Loucy (cell line): ENCODE data around the gene HOXA7.

Experiments
- H2AFZ ChIP-seq: fragments of 200-600 bp; sonication (generic); 2 replicates; pipeline ENCODE4 v1.6.0; 2016; ENCODE audit warnings: antibody characterized with exemption, mild to moderate bottlenecking, low read length, moderate library complexity
- H3F3A ChIP-seq: fragments of 200-600 bp; 2 replicates; pipeline ENCODE4 v1.6.0; 2016; ENCODE audit warnings: antibody characterized with exemption, low read depth, mild to moderate bottlenecking
- H3K27me3 ChIP-seq: fragments of 200-600 bp; sonication (generic); 2 replicates; pipeline ENCODE4 v1.6.1; 2014; ENCODE audit warnings: low read length, mild to moderate bottlenecking; ENCODE audit not compliant: insufficient read depth, poor library complexity, severe bottlenecking
- H3K36me3 ChIP-seq: fragments of 200-600 bp; sonication (generic); 2 replicates; pipeline ENCODE4 v1.6.1; 2016; ENCODE audit warnings: low read length; ENCODE audit not compliant: insufficient read depth
- H3K4me1 ChIP-seq: fragments of 200-600 bp; sonication (generic); 2 replicates; pipeline ENCODE4 v1.5.1; 2014; ENCODE audit warnings: low read length, mild to moderate bottlenecking; ENCODE audit not compliant: insufficient read depth, poor library complexity, severe bottlenecking
- H3K4me2 ChIP-seq: fragments of 200-600 bp; sonication (generic); 2 replicates; pipeline ENCODE4 v1.6.0; 2014; ENCODE audit warnings: antibody characterized with exemption, low read length, low read depth, mild to moderate bottlenecking; ENCODE audit not compliant: poor library complexity, severe bottlenecking
- H3K4me3 ChIP-seq: fragments of 200-600 bp; sonication (generic); 2 replicates; pipeline ENCODE4 v1.5.1; 2014; ENCODE audit warnings: low read length, mild to moderate bottlenecking, mixed read lengths; ENCODE audit not compliant: poor library complexity, severe bottlenecking
- H3K79me2 ChIP-seq: fragments of 200-600 bp; sonication (generic); 2 replicates; pipeline ENCODE4 v1.6.1; 2014; ENCODE audit warnings: low read length; ENCODE audit not compliant: insufficient read depth
- H3K9ac ChIP-seq: fragments of 200-600 bp; sonication (generic); 2 replicates; pipeline ENCODE4 v1.6.0; 2014; ENCODE audit warnings: mild to moderate bottlenecking, low read depth, low read length, moderate library complexity; ENCODE audit not compliant: poor library complexity, severe bottlenecking
- H3K9me2 ChIP-seq: fragments of 200-600 bp; sonication (generic); replicated peaks from 2 replicates; pipeline ENCODE4 v1.6.1; 2016; ENCODE audit warnings: low read depth, low read length, mixed read lengths
- H3K9me3 ChIP-seq: fragments of 200-600 bp; sonication (generic); 2 replicates; pipeline ENCODE4 v1.6.1; 2014; ENCODE audit warnings: mild to moderate bottlenecking, antibody characterized with exemption, low read length, low read depth; ENCODE audit not compliant: insufficient read depth
- H4K20me1 ChIP-seq: fragments of 200-600 bp; sonication (generic); 2 replicates; pipeline ENCODE4 v1.6.0; 2014; ENCODE audit warnings: antibody characterized with exemption, low read length, mild to moderate bottlenecking; ENCODE audit not compliant: insufficient read depth, poor library complexity, severe bottlenecking
- EZH2phosphoT487 ChIP-seq: fragments of 200-600 bp; IDR thresholded peaks from 2 replicates; pipeline ENCODE4 v1.6.1; 2018; ENCODE audit warnings: antibody characterized with exemption, mild to moderate bottlenecking, moderate library complexity, borderline replicate concordance
- TF ChIP-seq, protein P1 (sequence below): fragments of 200-600 bp; sonication (generic); conservative IDR thresholded peaks from 2 replicates; pipeline ENCODE4 v1.5.1; 2014; ENCODE audit warnings: mild to moderate bottlenecking, antibody characterized with exemption, low read length

Gene HOXA7

DNA sequence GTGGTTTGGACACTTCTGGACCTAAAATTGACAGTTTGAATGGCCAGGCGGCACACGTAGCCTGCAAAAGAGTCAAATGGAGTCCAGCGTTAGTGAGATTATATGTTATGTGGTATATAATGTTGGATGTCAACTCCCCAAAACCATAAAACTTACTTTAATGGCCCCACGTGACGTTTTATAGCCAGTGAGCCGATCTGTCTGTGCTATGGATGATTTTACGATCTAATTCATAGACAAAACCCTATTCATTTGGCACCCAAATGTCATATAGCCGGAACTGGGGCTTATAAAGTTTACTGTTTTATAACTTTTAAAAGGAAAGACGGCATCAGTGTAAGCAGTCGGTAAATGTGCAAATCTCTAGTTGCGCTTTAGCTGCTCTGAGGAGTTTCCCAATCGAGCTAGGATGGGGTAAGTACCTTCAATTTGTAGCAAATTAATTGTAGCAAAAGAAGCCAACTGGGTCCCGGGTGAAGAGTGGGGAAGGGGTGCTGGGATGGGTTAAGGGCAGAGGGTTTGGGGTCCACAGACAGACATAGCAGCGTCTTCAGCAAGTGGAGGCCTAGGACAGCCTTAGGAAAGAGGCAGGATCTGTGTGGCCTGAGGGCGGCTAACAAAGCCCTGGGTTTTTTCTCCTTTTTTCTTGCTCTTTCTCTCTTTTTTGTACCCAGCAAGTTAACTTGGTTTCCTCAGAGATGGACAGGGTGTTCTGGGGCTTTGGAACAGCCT lies 16.2 kb downstream of the HOXA7 start:
- no peaks in the 10 kb centered on the region for H3K9me2 ChIP-seq
- H2AFZ ChIP-seq, result no peak overlapping the region
- peaks cover 4% of the 10 kb centered on the region for H3F3A ChIP-seq
- peaks cover 100% of the 10 kb centered on the region for H3K79me2 ChIP-seq
- H3K27me3 ChIP-seq, result no peaks in the 10 kb centered on the region
- peak overlapping the region; percentile 86 for H3K9ac ChIP-seq
- peak overlapping the region; percentile 91 for H3K4me2 ChIP-seq
- peaks cover 68% of the 10 kb centered on the region for H3K36me3 ChIP-seq
- peaks cover 96% of the 10 kb centered on the region for H4K20me1 ChIP-seq
- TF ChIP-seq, protein P1, sequence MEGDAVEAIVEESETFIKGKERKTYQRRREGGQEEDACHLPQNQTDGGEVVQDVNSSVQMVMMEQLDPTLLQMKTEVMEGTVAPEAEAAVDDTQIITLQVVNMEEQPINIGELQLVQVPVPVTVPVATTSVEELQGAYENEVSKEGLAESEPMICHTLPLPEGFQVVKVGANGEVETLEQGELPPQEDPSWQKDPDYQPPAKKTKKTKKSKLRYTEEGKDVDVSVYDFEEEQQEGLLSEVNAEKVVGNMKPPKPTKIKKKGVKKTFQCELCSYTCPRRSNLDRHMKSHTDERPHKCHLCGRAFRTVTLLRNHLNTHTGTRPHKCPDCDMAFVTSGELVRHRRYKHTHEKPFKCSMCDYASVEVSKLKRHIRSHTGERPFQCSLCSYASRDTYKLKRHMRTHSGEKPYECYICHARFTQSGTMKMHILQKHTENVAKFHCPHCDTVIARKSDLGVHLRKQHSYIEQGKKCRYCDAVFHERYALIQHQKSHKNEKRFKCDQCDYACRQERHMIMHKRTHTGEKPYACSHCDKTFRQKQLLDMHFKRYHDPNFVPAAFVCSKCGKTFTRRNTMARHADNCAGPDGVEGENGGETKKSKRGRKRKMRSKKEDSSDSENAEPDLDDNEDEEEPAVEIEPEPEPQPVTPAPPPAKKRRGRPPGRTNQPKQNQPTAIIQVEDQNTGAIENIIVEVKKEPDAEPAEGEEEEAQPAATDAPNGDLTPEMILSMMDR, result no peak
- TF ChIP-seq EZH2phosphoT487, result no peak
- peak overlapping the region; percentile 94 for H3K4me3 ChIP-seq
- no peaks in the 10 kb centered on the region for H3K9me3 ChIP-seq
- peaks cover 71% of the 10 kb centered on the region for H3K4me1 ChIP-seq

GRCh38 chr7:27139334-27140125 lies 16.9 kb downstream of the HOXA7 start:
- peaks cover 100% of the 10 kb centered on the region for H3K79me2 ChIP-seq
- no peaks in the 10 kb centered on the region for H3K9me3 ChIP-seq
- TF ChIP-seq, protein P1, result no peak
- TF ChIP-seq EZH2phosphoT487, result no peak
- H3K4me3 ChIP-seq, result peak overlapping the region; percentile 94
- peak overlapping the region; percentile 68 for H3K9ac ChIP-seq
- peaks cover 4% of the 10 kb centered on the region for H3F3A ChIP-seq
- H4K20me1 ChIP-seq, result peaks cover 95% of the 10 kb centered on the region
- no peaks in the 10 kb centered on the region for H3K9me2 ChIP-seq
- peaks cover 61% of the 10 kb centered on the region for H3K36me3 ChIP-seq
- no peak overlapping the region for H2AFZ ChIP-seq
- H3K27me3 ChIP-seq, result no peaks in the 10 kb centered on the region
- H3K4me1 ChIP-seq, result peaks cover 79% of the 10 kb centered on the region
- H3K4me2 ChIP-seq, result peak overlapping the region; percentile 91

DNA sequence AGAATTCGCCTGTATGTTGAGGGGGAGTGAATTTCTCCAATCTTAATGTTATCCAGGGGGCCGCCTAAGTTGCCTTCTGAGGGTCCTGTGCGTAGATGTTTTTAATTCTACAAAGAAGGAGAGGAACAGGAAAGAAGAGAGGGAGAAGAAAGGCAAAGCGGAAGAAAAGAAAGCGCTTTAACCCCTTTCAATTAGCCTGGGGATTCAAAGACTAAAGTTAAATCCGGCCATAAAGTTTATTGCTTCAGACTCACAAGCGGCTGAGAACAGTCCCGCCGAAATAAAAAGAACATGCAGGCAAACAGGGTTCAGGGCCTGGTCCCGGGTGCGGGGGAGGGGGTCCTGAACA lies 17.5 kb downstream of the HOXA7 start:
- H3K4me2 ChIP-seq, result peak overlapping the region; percentile 91
- H3K36me3 ChIP-seq, result peaks cover 59% of the 10 kb centered on the region
- H3K4me1 ChIP-seq, result peaks cover 81% of the 10 kb centered on the region
- no peak overlapping the region for H2AFZ ChIP-seq
- no peaks in the 10 kb centered on the region for H3K9me2 ChIP-seq
- peaks cover 95% of the 10 kb centered on the region for H4K20me1 ChIP-seq
- peaks cover 4% of the 10 kb centered on the region for H3F3A ChIP-seq
- TF ChIP-seq, protein P1, result no peak
- TF ChIP-seq EZH2phosphoT487, result no peak
- H3K79me2 ChIP-seq, result peaks cover 100% of the 10 kb centered on the region
- H3K27me3 ChIP-seq, result no peaks in the 10 kb centered on the region
- H3K9me3 ChIP-seq, result no peaks in the 10 kb centered on the region
- H3K9ac ChIP-seq, result peak overlapping the region; percentile 68
- H3K4me3 ChIP-seq, result peak overlapping the region; percentile 94
